AG10803 (cell line): ENCODE results near the gene TLR5.

Experiments
- DNase-seq: peaks from one replicate; pipeline ENCODE4 v3.0.0; 2010; ENCODE audit warnings: low read depth
- H3K4me3 ChIP-seq: 2 replicates; pipeline ENCODE4 v1.5.1; 2011; ENCODE audit warnings: mild to moderate bottlenecking, low read length, control low read depth
- CTCF ChIP-seq: conservative IDR thresholded peaks from 2 replicates; pipeline ENCODE4 v1.5.1; 2011; ENCODE audit warnings: mild to moderate bottlenecking, low read length, control low read depth, inconsistent platforms

TLR5 gene

DNA sequence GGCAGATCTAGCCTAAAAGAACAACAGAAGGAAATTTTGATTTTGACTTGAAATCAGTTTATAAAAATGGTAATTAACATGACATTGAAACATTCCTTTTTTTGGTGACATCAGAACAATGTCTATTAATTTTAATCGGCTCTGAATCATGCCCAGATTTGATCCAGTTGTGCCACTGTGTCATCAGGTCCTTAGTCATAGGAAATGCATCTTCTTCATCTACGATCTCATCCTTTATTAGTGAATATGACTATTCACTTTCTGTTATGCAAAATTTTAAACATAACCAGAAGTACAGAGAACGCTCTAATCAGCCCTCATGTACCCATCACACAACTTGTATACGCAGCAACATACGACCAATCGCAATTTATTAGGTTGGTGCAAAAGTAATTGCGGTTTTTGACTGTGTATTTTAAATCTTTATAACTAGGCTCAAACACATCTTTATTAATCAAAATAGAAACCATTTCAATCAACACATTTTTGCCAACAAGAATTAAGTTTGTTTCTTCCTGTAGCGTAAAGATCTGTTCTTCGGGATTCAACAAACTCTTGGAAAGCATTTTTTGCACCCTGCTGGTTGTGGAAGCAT lies 40.3 kb upstream of the TLR5 start:
- H3K4me3 ChIP-seq = no peak overlapping the region
- no peak for TF ChIP-seq CTCF
- DNase-seq = peak; percentile 31

DNA sequence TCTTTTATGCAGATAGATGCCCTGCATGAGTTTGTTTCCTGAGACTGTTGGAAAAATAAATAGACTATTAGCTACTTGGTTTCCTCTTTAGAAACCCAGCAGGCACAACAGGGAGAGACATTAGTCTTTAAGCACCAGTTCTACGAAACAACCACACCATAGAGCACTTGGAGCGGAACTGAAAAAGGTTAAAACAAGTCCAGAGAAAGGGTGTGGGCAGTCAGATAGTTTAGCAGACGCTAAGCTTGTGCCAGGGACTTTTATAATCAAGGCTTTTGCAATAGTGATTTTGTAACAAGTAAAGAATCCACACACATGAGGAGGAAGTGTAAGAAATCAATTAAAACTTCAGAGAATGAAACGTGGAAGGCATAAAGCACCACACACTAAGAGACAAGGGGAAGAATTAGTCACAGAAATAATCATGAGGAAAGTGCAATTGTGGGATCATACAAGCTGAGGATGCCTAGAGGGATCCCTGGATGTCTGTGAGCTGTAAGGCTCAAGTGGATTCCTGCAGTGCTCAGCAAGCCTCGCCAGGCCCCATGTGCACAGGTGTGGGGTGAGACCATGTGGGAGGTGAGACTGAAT lies 37.8 kb upstream of the TLR5 start:
- no peak overlapping the region for H3K4me3 ChIP-seq
- no peak for TF ChIP-seq CTCF
- DNase-seq = peak; percentile 85

DNA sequence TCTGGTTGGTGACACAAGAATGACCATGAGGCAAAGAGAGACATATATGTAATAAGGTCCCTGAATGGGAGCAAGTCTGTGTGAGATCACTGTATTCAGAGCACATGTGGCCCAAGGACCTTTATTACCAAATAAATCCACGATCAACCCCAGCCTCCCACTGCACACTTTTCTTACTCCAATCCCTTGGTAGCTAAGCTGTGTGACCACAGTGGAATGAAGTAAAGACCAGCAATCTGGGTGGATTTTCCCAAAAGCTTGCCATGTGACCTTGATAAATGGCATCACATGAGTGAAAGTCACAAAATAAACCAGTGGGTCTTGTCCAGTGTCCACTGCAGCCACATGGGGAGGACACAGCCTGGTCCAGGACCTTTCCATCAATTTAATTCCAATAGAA lies 36.7 kb upstream of the TLR5 start:
- TF ChIP-seq CTCF = no peak
- DNase-seq = no peak
- H3K4me3 ChIP-seq = no peak overlapping the region

DNA sequence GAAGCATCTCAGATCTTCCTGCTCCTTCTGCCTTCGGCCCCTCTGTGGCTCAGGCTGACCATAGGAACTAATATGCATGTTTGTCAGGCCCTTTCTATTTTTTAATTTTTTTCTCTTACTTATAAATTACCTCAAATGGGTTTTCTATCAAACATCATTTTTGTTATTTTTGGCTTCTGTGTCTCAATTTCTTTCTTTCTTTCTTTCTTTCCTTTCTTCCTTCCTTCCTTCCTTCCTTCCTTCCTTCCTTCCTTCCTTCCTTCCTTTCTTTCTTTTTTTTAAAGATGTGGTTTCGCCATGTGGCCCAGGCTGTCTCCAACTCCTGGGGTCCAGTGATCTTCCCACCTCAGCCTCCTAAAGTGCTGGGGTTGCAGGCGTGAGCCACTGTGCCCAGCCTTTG lies 36.2 kb upstream of the TLR5 start:
- no peak overlapping the region for H3K4me3 ChIP-seq
- no peak for TF ChIP-seq CTCF
- DNase-seq = no peak

DNA sequence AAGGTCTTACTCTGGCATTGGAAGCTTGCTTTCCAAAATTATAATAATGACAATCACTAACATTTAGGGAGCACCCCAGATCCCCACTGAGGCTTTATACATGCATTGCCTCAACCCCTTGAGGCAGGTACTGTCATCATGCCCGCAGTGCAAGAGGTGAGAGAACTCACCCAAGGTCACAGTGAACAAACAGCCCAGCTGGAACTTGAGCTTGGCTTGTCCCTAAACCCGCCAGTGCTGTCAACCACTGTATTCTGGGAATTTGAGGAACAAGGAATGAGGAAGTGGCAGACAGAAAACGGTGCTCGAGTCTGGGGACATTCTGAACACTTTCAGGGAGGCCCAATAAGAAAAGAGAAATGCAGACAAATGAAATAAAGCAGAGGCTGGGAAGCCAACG lies 34.6 kb upstream of the TLR5 start:
- no peak for TF ChIP-seq CTCF
- H3K4me3 ChIP-seq = no peak overlapping the region
- no peak for DNase-seq

GRCh38 chr1:223176437-223176836 lies 33.4 kb upstream of the TLR5 start:
- H3K4me3 ChIP-seq = no peak overlapping the region
- no peak for TF ChIP-seq CTCF
- DNase-seq = no peak

DNA sequence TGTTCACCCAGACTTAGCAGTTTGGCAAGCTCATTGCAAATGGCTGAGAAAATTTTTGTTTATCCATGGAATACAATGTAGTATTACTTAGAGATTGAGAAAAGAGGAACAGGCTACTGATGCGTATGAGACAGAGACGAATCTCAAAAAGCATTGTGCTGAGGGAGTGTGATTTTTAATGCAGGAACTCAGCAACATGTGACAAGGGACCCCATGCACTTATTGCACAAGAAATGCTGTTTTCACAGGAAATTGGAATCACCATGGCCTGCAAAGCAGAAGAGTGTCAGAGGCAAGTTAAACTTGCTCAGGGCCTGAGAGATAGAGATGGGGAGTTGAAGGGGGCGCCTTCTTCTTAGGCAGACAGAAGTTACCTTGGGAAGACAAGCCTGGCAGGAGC lies 32.6 kb upstream of the TLR5 start:
- no peak for TF ChIP-seq CTCF

More for the DNA sequence above, 32.6 kb upstream of the TLR5 start:
- H3K4me3 ChIP-seq = no peak overlapping the region
- DNase-seq = no peak
